Ecto neural progenitor cell (in vitro differentiated cells): ENCODE measurements around the gene DSG2.
"Not testable (repeated sequence)": the region's sequence is repeated elsewhere in the genome, so short reads cannot be mapped to it uniquely, and the experiment has no call there.

Experiments
- DNase-seq: peaks from one replicate; pipeline ENCODE4 v3.0.0-alpha.2; 2018; ENCODE audit warnings: low spot score

Gene DSG2

DNA sequence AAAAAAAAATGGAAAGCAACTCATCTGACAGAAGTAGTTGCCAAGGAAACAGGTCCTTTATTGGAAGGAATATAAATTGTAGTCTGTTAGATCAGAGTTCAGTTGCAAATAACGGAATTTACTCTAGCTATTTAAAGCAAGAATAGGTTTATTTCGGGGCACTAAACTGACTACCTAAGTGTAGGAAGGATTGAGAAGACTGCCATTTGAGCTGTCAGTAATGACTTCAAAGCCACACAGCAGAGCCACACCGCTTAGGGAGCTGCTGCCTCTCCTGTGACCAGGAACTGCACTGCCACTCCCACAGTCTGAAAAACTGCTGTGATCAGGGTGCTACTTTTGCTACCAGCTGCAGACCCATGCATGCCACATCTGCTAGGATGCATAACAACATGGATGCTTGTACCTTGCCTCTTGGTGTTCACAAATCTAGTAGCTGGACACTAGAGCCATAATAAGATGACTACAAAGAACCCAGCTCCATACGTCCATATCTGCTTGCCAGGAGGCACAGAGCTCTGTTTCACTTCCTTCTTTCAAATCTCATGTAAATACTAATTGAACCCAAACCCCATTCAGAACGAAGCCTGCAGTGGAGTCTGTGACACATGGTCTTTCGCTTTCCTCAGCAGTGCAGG lies 2.2 kb downstream of the DSG2 start:
- no peak for DNase-seq

GRCh38 chr18:31503011-31503410 lies 5.0 kb downstream of the DSG2 start:
- DNase-seq: no peak

DNA sequence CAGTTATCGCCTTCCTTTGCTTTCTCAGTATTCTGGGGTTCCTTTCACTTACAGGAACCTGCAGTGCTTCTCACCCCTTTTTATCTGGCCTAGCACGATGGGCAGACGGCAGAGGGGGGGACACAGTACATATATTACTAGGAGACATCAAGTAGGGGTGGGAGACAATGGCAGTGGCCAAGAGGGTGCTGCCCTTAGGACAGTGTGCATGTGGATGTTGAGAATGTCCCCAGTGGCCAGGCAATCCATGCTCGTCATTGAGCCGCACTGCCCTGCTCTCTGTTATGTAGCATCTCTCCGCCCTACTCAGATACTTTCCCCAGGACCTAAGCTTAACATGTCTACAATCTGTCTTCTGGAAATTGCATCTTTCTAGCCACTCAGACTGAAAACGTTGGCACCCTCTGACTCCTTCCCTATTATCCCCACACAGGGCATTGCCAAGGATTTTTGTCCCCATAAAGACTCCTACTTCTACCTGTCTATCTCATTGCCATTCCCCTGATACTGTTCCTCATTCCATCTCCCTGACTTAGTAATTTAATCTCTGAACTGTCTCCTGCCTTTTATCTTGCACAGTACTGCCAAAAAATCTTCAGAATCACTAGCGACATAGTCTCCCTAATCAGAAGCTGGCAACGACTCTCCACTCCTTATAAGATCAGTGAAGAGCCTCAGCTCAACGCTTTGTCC lies 6.6 kb downstream of the DSG2 start:
- no peak for DNase-seq

- DNase-seq: no peak
These were observed 7.2 kb downstream of the DSG2 start for GRCh38 chr18:31505156-31505555.

DNA sequence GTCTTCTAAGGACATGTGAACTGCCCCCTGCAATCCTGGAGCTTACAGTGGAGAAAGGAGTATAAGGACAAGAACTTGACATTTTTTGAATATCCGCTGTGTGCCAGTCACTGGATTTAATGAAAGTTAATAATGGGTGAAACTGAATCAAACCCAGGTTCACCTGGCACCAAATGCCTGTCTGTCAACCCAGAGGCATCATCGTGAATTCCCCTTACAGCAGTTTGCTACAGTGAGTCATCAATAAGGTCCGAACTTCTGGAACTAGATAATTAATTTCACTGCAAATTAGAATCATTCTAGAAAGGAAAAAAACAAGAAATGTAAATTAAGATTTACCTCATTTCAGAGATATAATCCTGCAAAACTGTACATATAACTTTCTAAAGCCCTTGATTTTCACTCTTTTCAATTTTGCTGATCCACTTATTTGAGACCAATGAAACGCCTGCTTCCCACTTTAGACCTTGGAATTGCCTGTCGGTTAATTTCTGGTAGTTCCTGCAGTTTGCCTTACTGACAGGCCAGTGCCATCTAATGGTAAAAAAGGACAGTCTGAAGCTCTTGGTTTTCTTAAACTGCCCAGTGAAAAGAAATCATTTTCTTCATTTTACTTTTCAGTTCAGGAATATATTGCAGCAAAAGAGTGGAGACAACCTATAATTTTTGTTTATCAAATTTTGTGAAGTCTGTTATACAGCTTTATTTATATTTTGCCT lies 8.2 kb downstream of the DSG2 start:
- no peak for DNase-seq

- not testable (repeated sequence) for DNase-seq
These were observed 9.1 kb downstream of the DSG2 start for GRCh38 chr18:31507124-31507523.

DNA sequence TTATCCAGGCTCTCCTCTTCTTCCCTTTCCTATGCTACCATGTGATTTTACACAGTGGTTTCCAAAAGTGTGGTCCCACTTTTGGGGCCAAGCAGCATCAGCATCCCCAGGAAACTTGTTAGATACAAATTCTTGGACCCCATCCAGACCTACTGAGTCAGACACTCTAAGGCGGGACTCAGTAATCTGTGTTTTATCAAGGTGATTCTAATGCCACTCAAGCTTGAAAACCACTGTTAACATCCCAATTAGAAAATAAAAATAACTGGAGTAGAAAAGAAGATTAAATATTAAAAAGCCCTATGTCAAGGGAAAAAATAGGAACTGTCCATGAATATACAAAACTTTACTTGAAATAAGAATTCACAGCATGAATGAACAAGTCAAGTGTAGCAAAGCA lies 10.8 kb downstream of the DSG2 start:
- DNase-seq: no peak

- no peak for DNase-seq
These were observed 11.6 kb downstream of the DSG2 start for GRCh38 chr18:31509571-31509970.

- no peak for DNase-seq
These were observed 12.3 kb downstream of the DSG2 start for GRCh38 chr18:31510319-31510718.

- DNase-seq: no peak
These were observed 13.1 kb downstream of the DSG2 start for GRCh38 chr18:31511098-31511497.

- no peak for DNase-seq
These were observed 14.3 kb downstream of the DSG2 start for GRCh38 chr18:31512203-31512764.

DNA sequence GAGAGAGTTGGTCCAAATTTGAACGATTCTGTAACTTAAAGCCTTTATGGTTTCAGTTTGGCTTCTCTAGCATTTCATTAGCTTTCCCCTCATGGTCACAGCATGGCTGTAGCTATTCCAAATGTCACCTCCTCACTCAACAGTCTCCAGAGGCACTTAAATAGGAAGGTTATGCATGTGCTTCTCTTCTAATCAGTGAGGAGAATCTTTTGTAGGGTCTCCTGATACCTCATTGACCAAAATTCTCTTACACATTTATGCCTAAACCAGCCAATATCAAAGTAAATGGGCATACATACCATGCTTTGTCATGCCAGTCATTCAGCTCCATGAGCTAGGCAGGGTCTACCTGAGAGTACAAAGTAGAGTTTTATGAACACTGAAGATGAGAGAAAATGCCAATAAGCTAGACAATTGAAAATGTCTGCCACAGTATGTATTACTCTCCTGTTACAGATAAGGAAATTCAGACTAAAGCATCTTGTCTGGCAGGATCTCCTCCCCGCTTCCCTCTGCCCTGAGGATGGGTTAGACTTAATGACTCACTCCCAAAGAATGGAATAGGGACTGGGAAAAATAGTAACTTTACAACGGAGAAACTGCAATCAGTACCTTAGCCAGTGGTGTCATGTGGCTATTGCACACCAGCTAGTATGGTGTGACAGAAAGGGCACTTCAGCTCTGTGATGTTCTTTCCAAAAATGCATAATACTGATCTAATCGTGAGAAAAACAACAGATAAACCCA lies 15.4 kb downstream of the DSG2 start:
- no peak for DNase-seq

DNA sequence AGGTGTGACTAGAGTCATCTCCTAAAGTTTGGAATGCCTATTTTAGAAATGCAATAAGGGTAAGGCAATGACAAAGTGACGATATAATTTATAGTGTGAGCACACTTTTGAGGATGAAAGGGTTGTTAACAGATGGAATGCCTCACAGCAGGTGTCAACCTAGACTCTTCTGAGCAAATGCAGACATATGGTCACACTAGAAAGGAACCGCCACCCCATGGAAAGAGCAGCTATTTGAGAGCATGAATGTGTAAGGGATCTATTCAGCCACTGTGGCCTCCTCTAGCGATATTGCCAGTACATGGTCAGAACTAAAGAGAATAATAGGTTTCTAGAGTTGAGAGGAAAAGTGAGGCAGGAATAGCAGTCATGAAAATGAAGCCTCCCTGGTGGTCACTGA lies 18.5 kb downstream of the DSG2 start:
- no peak for DNase-seq

GRCh38 chr18:31526374-31526773 lies 28.4 kb downstream of the DSG2 start:
- no peak for DNase-seq

DNA sequence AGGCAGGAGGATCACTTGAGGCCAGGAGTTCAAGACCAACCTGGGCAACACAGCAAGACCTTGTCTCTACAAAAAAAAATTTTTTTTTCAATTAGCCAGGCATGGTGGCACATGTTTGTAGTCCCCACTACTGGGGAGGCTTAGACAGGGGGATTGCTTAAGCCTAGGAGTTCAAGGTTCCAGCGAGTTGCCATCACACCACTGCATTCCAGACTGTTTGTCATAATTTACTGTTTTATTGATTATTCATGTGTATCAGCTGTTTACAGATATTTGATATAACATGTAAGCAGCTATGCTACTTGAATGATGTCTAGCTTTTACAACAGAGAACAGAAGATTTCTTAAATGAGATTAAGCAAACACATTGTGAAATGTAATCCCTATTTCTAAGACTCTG lies 35.3 kb downstream of the DSG2 start:
- no peak for DNase-seq

DNA sequence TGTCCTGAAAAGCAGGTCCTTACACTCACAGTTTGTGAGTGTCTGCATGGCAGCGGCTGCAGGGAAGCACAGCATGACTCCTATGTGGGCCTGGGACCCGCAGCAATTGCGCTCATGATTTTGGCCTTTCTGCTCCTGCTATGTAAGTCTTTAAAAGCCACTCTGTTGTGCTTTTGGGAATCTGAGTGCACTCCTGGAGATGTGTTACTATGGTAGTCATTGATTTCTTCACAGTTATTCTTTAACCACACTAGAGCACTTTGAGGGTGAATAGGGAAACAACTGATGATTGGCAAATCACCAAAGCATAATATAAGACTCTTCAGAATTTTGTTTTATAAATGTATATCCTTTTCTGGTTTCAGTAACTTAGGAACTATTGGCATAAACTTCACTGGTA lies 40.9 kb downstream of the DSG2 start:
- DNase-seq: no peak

DNA sequence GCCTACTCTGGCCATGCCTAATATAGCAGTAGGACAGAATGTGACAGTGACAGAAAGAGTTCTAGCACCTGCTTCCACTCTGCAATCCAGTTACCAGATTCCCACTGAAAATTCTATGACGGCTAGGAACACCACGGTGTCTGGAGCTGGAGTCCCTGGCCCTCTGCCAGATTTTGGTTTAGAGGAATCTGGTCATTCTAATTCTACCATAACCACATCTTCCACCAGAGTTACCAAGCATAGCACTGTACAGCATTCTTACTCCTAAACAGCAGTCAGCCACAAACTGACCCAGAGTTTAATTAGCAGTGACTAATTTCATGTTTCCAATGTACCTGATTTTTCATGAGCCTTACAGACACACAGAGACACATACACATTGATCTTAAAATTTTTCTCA lies 48.5 kb downstream of the DSG2 start:
- DNase-seq: no peak

- DNase-seq: no peak
These were observed 50.9 kb downstream of the DSG2 start for GRCh38 chr18:31548853-31549252.

GRCh38 chr18:31549416-31549815 lies 51.4 kb downstream of the DSG2 start:
- DNase-seq: no peak

GRCh38 chr18:31551883-31552282 lies 53.9 kb downstream of the DSG2 start:
- DNase-seq: no peak

GRCh38 chr18:31553800-31554199 lies 55.8 kb downstream of the DSG2 start:
- DNase-seq: no peak

GRCh38 chr18:31554776-31555175 lies 56.8 kb downstream of the DSG2 start:
- DNase-seq: no peak
